Suprapubic skin (tissue), 4 donors: ENCODE measurements around the gene SCGB3A1. TPM values are rescaled to one million over a fixed set of nuclear protein-coding genes. Genes with fewer than 3 reads are reported as not detected.
A peak's percentile ranks its signal among the peaks of the same experiment; 100 is the strongest.

Experiments
- DNase-seq, 2 donors: peaks; one replicate each; pipeline ENCODE4 v3.0.0-alpha.2; 2019; ENCODE audit warnings: low spot score in 2 of 2
- H3K27ac ChIP-seq: fragments of 200-600 bp; sonication (generic); one replicate; pipeline ENCODE4 v1.5.1; 2019
- H3K27me3 ChIP-seq: fragments of 200-600 bp; sonication (generic); one replicate; pipeline ENCODE4 v1.5.1; 2019
- H3K36me3 ChIP-seq: fragments of 200-600 bp; sonication (generic); one replicate; pipeline ENCODE4 v1.5.1; 2019
- H3K4me1 ChIP-seq: fragments of 200-600 bp; sonication (generic); one replicate; pipeline ENCODE4 v1.5.1; 2019
- H3K4me3 ChIP-seq: fragments of 200-600 bp; sonication (generic); one replicate; pipeline ENCODE4 v1.5.1; 2019; ENCODE audit warnings: mild to moderate bottlenecking
- H3K9me3 ChIP-seq: fragments of 200-600 bp; sonication (generic); one replicate; pipeline ENCODE4 v1.5.1; 2019
- CTCF ChIP-seq, 2 donors: fragments of 200-600 bp in 1 of 2; fragments of 450-650 bp in 1 of 2; sonication (generic) in 1 of 2; IDR thresholded peaks; one replicate each; pipeline ENCODE4 v1.5.1; 2016 to 2019; ENCODE audit warnings: antibody characterized with exemption in 2 of 2, mild to moderate bottlenecking in 1 of 2, moderate library complexity in 1 of 2
- EP300 ChIP-seq: sonication (generic); formaldehyde crosslinking; IDR thresholded peaks from one replicate; pipeline ENCODE4 v1.6.1; 2017; ENCODE audit warnings: antibody characterized with exemption
- POLR2A ChIP-seq, 2 donors: fragments of 450-650 bp; IDR thresholded peaks; one replicate each; pipeline ENCODE4 v1.6.1; 2017; ENCODE audit warnings: antibody characterized with exemption in 2 of 2, mild to moderate bottlenecking in 2 of 2, moderate library complexity in 2 of 2
- POLR2AphosphoS5 ChIP-seq, 3 donors: sonication (generic); formaldehyde crosslinking; IDR thresholded peaks; one replicate each; pipeline ENCODE4 v1.6.1; 2017; ENCODE audit warnings: antibody characterized with exemption in 3 of 3
- WGBS: methylation state at CpG from one replicate; pipeline ENCODE4 v1.1.5; 2018; 5-methylcytosine and 5-hydroxymethylcytosine counted together
- total RNA-seq, 4 donors: library from RNA; depleted of rRNA; stranded (reverse); fragments of >200 nt; gene quantifications; one replicate each; pipeline ENCODE4 v1.1.0, GENCODE V29; 2016

SCGB3A1 gene
- total RNA-seq, 4 donors from 2014 or later: 2.2 to 7.8 (median 4.1) TPM; not detected in 1

GRCh38 chr5:180636403-180637075, 45.2 kb upstream of the SCGB3A1 start:
- WGBS: 73% methylated on average over 18 of the region's 18 CpGs
- peak; percentile 52 to 77 for DNase-seq
- Histone ChIP-seq H3K9me3 (no peaks in the 10 kb centered on the region), H3K4me3 (no peak overlapping the region), H3K36me3 (no peaks in the 10 kb centered on the region), H3K4me1 (no peaks in the 10 kb centered on the region), H3K27ac (no peak overlapping the region), H3K27me3 (peaks cover 31% of the 10 kb centered on the region)
- TF ChIP-seq EP300 (no peak), POLR2A (IDR thresholded peaks at IDR 0.05) (no peak), POLR2AphosphoS5 (IDR thresholded peaks at IDR 0.05) (no peak), CTCF (IDR thresholded peaks at IDR 0.05) (no peak)

GRCh38 chr5:180636016-180636402, 44.7 kb upstream of the SCGB3A1 start:
- WGBS: 88% methylated on average over 8 of the region's 8 CpGs

GRCh38 chr5:180633283-180634177, 42.2 kb upstream of the SCGB3A1 start:
- H3K4me3 ChIP-seq: no peak overlapping the region
- H3K9me3 ChIP-seq: no peaks in the 10 kb centered on the region
- H3K27ac ChIP-seq: no peak overlapping the region
- 78% methylated on average over 8 of the region's 14 CpGs for WGBS
- TF ChIP-seq POLR2A (IDR thresholded peaks at IDR 0.05) (no peak), CTCF (IDR thresholded peaks at IDR 0.05) (no peak), POLR2AphosphoS5 (IDR thresholded peaks at IDR 0.05) (no peak), EP300 (no peak)
- H3K27me3 ChIP-seq: peaks cover 23% of the 10 kb centered on the region
- no peak for DNase-seq
- H3K4me1 ChIP-seq: no peaks in the 10 kb centered on the region
- H3K36me3 ChIP-seq: no peaks in the 10 kb centered on the region

More at GRCh38 chr5:180636016-180636402, 44.7 kb upstream of the SCGB3A1 start:
- no peak for DNase-seq
- Histone ChIP-seq H3K4me3 (no peak overlapping the region), H3K9me3 (no peaks in the 10 kb centered on the region), H3K4me1 (no peaks in the 10 kb centered on the region), H3K27ac (no peak overlapping the region), H3K36me3 (no peaks in the 10 kb centered on the region), H3K27me3 (peaks cover 29% of the 10 kb centered on the region)
- TF ChIP-seq EP300: no peak

GRCh38 chr5:180632768-180633167, 41.5 kb upstream of the SCGB3A1 start:
- H3K36me3 ChIP-seq: no peaks in the 10 kb centered on the region
- DNase-seq: no peak
- no peak for TF ChIP-seq POLR2AphosphoS5 (IDR thresholded peaks at IDR 0.05)
- no peak for TF ChIP-seq EP300
- TF ChIP-seq CTCF (IDR thresholded peaks at IDR 0.05): no peak
- no peak for TF ChIP-seq POLR2A (IDR thresholded peaks at IDR 0.05)
- H3K4me3 ChIP-seq: no peak overlapping the region
- no peaks in the 10 kb centered on the region for H3K4me1 ChIP-seq
- no peak overlapping the region for H3K27ac ChIP-seq
- 69% methylated on average over 5 of the region's 10 CpGs for WGBS
- H3K27me3 ChIP-seq: peaks cover 19% of the 10 kb centered on the region
- no peaks in the 10 kb centered on the region for H3K9me3 ChIP-seq

- no peak for DNase-seq
- 49% methylated on average over 12 of the region's 36 CpGs for WGBS
- Histone ChIP-seq H3K36me3 (no peaks in the 10 kb centered on the region), H3K9me3 (no peaks in the 10 kb centered on the region), H3K4me3 (no peak overlapping the region), H3K27me3 (peaks cover 20% of the 10 kb centered on the region), H3K4me1 (no peaks in the 10 kb centered on the region), H3K27ac (no peak overlapping the region)
- TF ChIP-seq POLR2A (IDR thresholded peaks at IDR 0.05) (no peak), POLR2AphosphoS5 (IDR thresholded peaks at IDR 0.05) (no peak), EP300 (no peak), CTCF (IDR thresholded peaks at IDR 0.05) (no peak)
Observed at GRCh38 chr5:180631549-180632383, 40.5 kb upstream of the SCGB3A1 start.
